GM19043 (cell line): ENCODE measurements around the gene PRM3.
A peak's percentile ranks its signal among the peaks of the same experiment; 100 is the strongest.

Source experiments
- ATAC-seq: cut with Tn5 transposase; IDR thresholded peaks from one replicate; pipeline ENCODE4 v1.9.1; 2021; ENCODE audit warnings: low read depth; ENCODE audit not compliant: unreplicated experiment

PRM3 gene

DNA sequence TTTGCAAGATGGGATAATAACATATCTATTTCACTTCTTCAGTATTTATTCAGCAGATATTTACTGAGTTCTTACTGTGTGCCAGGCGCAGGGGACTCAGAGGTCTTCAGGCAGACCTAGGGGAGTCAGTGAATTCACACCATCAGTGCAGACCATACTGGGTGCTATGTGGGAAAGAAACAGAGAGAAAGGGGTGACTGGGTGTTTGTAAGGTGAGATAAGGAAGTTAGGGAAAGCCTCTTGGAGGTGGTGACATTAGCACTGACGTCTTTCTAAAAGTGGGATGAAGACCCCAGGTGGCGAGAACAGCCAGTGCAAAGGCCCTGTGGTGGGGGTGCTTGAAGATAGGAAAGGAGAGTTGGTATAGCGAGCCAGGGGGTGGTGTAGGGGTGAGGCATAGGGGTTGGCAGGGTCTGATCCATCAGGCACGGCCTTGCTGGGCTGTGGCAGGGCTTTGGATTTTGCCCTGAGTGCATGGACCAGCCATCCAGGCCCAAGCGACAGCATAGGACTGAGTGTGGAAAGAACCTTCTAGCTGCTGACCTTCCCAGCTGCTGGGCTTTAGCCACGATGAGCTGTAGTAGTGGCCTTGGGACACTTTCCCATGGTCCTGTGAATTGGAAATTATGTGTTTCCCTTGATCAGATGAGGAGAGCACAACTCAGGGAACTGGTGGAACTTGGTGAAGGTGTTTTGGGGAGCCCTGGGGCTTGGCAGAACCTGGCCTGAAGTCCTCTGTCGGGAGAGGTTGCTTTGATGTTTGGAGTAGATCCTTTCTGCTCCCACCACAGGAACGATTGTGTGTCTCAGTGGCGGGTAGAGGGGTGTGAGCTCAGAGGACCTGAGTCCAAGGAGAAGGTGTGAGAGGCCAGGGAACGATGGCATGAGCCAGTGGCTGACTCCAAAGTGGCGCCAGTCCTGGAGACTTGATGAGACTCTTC is 13.5 kb downstream of the PRM3 start:
- ATAC-seq = no peak

DNA sequence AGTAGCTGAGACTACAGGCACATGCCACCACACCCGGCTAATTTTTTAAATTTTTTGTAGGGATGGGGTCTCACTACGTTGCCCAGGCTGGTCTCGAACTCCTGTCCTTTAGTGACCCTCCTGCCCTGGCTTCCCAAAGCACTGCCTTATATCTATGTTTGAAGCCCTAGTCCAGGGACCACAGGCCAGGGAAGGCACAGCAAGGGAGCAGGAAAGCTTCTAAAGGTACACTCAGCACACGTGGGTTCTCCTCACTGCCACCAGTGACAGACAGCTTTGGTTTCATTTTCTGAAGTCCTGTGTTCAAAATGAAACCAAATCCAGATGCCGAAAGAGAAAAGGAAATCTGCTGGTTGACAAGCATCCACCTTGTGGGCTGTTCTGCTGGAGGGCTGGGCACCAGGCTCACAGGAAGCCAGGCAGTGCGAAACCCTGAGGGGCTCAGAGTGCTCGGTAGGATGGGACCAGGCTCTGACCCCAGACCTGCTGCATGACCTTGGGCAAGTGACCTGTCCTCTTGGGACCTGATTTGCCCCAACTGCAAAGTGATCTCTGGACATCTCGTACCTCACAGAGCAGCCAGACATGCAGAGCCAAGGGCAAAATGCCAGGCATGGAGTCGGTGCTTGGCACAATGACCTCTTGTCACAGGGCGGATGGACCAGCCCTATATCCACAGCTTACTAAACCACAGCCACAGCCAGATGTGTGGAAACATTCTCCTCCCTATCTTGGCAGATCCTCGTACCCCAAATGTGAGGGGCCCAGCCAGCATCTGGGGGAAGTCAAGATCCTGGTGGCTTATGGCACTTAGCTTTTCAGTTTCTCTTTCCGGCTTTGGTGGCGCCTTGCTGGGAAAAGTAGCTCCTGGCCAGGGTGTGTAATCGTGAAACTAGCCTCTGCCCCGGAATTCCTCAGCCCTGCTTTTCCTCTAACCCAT is 14.6 kb downstream of the PRM3 start:
- no peak for ATAC-seq

DNA sequence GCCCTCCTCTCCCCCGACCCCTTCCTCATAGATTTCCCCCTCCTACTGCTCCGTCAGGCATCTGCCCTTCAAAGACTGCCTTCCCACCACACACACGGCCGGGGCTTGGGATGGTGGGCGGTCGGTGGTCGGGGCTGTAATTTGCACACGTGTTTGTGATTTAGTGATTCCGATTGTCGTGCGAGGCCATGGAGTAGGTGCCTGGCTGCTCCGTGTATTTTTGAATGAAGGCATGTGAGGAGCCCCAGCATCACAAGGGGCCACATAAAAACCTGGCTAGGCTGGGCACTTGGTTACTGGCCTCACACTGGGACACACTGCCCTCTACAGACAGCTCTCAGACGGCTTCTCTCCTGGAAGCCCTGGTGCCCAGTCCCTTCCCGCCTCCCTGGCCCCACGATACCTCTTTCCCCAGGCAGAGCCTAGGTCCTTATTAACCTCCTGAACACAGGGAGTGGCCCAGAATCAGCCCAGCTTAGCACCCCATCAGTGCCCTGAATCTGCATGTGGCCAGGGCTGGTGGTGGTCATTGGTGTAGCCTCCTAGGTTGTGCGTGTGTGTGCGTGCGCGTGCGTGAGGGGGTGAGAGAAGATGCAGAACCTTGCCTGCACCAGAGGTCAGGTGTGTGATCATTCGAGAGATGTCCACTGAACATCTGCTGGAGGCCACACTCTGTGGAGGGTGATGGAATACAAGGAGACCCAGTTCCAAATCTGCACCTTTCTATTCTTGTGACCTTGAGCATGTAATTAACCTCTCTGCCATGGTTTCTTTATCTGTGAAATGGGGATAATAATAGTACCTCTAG is 16.1 kb downstream of the PRM3 start:
- no peak for ATAC-seq

DNA sequence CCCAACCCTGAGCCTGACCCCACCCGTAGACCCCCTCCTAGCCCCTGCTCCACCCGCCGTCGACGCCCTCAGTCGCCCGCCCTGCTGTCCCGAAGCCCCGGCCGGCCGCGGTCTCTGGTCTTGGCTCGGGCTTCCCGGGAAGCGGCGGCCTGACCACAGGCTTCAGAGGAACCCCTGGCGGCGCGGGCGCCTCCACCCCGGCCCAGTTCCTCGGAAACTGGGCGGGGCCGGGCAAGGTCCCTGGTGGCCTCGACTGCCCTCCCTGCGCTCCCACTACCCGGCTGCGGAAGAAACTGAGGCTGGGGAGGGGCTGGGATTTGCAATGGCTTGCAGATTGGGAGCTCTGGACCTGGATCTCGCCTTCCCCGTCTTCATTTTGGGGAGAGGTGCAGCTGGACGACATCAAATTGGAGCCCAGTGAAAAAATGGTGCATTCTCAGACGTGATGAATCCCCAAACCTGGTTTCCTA is 16.7 kb downstream of the PRM3 start:
- ATAC-seq = no peak

DNA sequence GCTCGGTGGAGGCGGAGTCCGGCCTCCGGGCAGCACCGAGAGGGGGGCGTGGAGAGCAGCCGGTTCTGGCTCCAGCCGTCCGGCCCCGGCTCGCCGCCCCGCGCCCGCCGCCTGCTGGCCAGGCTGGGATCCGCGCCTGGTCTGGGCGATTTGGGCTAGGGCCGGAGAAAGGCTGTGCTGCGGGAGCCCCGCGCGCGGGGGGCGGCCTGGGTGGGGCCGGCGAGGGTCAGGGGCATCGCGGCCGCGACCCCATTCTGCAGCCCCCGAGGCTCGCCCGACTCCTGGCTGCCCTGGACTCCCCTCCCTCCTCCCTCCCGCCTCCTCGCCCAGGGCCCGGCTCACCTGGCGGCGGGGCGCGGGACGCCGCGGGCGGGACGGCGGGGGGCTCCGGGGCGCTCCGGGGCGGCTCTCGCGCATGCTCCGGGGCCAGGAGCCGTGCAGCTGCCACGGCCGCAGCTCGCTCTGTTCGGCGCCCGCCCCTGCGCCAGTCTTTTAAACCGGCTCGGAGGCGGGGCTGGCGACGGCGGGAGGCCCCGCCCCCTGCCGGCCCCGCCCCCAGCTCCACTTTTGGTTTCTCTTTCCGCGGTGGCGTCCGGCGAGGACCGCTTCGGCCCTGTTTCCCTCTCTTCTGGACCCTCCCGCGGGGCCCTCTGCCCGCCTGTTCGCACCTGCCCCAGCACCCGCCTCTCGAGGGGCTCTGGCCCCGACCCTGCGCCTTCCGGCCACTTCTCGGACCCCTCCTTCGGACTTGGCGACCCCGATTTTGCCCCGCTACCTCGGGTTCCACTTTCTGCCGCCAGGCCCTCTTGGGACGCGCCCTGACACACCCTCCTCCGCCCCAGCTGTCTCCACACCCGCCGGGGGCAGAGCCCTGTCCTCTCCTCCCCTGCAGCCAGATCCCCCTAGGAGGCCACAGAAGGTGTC is 17.4 kb downstream of the PRM3 start, which contains the start of gene SOCS1:
Gene SOCS1, minus strand, starts transcription at position 468 of the 924 bp plus-strand sequence. CDS start 726 bp downstream, outside the sequence.
- peak; percentile 47 for ATAC-seq

DNA sequence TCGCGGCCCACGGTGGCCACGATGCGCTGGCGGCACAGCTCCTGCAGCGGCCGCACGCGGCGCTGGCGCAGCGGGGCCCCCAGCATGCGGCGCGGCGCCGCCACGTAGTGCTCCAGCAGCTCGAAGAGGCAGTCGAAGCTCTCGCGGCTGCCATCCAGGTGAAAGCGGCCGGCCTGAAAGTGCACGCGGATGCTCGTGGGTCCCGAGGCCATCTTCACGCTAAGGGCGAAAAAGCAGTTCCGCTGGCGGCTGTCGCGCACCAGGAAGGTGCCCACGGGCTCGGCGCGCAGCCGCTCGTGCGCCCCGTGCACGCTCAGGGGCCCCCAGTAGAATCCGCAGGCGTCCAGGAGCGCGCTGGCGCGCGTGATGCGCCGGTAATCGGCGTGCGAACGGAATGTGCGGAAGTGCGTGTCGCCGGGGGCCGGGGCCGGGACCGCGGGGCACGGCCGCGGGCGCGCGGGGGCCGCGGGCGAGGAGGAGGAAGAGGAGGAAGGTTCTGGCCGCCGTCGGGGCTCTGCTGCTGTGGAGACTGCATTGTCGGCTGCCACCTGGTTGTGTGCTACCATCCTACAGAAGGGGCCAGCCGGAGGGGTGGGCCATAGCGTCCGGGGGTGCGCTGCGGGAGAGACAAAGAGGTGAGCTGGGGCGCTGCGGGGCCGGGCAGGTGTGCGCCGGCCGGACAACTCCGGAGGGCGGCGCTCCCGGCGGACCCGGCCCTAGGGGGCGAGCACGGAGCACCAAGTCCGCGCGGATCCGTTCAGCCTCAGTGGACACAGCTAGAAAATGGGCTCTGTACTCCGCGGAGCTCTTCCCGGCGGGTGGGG is 18.3 kb downstream of the PRM3 start:
- no peak for ATAC-seq

DNA sequence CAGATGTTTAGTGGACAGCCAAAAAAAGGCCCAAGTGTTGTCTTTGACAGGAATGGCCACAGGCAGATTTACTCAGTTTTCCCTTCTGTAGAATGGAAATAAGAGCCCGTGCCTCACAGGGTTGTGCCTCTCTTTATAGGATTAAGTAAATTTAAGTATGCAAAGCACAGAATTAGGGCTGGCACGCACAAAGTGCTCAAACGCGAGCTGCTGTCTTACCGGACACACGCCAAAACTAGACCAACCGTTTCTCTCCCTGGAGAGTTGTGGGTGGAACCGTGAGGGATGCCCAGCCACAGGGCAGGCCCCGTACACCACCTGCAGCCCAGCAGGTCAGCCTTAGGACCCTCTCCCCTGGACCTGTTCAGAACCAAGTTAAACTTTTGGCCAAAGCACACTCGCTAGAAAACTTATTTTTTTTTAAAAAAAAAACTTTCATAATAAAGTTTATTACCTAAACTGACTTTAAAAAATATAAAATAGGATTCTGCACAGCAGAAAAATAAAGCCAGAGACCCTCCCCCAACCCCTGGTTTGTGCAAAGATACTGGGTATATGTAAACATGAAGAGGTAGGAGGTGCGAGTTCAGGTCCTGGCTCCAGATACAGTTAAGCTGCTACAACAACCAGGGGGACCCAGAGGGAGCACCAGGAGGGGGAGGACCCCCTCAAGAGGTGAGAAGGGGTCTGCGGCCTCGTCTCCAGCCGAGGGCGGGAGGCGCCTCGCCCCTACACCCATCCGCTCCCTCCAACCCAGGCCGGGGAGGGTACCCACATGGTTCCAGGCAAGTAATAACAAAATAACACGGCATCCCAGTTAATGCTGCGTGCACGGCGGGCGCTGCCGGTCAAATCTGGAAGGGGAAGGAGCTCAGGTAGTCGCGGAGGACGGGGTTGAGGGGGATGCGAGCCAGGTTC is 19.2 kb downstream of the PRM3 start:
- ATAC-seq = no peak

DNA sequence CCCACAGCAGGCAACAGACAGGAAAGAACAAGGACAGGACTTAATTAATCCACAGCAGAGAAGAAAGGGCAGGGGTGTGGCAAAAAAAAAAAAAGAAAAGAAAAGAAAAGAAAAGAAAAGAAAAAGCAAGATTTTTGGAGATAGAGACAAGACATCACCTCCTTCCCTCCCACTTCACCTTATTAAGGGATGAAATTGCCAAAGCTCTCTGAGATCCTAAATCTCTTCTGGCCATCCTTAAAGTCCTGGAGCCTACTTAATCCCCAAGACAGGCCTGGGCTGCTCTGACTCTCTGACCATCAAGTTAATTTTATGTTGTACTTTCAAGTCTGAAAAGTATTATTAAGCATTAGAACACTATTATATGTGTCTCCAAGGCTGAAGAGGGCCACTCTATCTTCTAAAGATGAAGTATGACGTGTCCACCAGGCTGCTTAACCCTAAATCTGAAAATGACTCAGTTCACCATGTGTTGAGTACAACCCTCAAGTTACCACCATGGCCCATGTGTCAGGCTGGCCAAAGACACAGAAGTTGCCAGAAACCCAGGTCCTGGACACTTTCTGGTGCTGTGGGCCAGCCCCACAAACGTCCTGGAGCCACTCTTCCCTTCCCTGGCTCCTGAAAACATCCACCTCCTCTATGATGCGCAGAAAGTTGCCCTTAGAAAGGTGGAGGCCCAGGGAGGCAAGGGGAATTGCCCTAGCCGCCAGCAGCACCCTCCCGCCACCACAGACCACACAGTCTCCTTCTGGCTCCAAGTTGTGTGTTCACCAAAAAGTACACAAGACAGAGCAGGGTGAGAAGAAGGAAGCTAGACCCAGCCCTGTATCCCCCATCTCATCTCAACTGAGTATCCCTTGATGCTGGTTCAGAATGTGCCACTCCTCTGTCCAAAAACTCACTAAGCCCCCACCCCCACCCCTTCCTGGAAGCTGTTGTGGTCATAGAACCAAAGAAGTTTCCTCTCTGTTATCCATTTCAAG is 20.1 kb downstream of the PRM3 start:
- ATAC-seq = no peak

DNA sequence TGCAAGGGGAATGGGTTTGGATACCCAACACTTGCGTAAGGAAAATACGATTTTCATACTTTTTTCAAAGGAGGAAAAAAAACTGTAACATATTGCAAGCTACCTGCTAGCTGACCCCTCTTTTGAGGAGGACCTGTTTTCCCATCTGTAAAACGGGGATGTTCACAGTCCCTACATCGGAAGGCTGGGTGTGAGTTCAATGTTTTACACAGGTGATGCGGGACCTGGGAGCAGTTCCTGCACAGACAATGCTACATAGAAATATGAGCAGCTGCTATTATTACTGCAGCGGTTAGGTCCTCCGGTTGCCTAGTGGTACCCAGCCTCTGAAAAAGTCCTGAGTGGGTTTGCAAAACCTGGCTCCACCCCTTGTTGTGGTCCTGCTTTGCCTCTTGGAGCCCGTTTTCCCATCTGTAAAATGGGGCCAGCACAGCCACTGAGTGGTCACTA is 20.9 kb downstream of the PRM3 start:
- ATAC-seq = no peak

DNA sequence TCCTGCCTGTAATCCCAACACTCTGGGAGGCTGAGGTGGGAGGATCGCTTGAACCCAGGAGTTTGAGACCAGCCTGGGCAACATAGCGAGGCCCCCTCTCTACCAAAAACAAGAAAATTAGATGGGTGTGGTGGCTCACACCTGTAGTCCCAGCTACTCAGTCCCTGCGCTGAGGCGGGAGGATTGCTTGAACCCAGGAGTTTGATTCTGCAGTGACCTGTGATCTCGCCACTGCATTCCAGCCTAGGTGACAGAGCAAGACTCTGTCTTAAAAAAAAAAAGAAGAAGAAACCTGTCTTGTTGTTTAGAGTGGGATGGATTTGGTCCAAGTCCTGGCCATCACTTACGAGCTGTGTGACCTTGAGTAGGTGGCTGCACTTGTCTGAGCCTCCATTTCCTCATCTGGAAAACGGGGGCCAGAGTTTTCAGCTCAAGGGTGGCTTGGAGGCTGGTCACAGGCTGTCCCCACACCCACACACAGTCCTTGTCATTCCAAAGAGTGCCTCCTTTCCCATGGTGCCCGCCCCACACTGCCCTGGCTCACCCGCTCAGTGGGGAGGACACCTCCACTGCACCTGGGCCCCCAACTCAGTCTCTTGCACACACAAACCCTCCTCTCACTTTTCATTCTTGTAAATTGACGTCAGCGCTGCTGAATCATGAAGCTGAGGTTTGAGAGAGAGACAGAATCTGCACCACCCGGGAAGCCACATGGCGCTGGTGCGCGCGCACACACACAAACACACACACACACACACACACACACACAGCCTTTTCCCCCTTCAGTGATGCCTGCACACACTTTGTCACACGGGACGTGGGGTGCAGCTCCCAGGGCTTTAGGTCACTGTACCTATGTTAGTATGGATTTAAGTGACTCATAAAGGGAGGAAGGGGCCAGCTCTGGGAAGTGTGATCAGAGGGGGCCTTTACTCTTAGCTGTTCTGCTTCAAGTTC is 21.6 kb downstream of the PRM3 start:
- ATAC-seq = no peak

DNA sequence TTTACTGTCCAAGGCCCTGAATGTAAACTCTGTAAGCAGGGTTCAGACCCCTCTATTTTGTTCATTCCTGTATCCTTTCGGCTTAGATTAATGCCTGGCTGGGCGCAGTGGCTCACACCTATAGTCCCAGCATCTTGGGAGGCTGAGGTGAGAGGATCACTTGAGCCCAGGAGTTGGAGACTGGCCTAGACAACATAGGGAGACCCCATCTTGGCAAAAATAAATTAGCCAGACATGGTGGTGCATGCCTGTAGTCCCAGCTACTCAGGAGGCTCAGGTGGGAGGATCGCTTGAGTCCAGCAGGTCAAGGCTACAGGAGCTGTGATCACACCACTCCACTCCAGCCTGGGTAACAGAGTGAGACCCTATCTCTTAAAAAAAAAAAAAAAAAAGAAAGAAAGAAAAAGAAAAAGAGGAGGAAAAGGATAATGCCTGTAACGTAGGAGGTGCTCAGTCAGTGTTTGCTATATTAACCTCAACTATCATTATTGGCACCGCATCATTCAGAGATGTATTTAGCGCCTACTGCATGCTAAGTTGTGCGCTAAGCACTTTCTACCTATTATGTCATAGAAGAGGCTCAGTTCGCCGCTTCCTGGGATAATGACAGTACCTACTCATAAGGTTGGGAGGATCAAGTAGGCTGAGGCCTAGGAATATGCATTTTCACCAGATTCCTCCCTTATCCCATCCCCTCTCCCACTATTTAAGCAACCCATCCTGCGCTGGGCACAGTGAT is 22.5 kb downstream of the PRM3 start:
- no peak for ATAC-seq

DNA sequence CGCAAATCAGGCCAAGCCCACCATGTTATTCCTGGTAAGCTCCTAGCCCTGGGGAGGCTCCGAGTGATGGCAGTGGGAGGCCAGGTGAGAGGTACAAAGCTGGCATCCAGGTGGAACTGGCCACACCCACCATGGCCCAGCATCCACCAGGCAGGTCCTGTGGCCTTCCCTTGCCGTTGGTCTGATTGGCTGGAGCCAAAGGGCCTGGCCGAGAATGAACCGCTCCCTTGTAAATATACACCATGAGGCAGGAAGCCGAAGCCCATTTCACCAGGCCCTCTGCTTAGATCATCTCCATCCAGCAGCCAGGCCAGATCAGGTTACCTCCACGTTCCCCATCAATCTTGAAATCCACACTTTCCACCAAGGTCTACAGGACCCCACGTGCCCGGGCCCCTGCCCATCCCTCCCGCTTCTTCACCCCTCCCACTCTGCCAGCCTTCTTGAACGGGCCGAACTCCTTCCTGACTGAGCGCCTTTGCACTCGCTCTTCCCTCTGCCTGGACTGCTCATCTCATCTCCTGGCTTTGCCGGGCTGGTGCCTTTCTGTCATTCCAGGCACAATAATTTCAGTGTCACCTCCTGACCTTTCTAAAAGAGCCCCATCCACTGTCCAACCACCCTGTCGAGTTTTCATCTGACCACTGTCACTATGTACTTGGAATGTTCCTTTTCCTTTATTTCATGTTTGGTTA is 23.2 kb downstream of the PRM3 start:
- no peak for ATAC-seq

DNA sequence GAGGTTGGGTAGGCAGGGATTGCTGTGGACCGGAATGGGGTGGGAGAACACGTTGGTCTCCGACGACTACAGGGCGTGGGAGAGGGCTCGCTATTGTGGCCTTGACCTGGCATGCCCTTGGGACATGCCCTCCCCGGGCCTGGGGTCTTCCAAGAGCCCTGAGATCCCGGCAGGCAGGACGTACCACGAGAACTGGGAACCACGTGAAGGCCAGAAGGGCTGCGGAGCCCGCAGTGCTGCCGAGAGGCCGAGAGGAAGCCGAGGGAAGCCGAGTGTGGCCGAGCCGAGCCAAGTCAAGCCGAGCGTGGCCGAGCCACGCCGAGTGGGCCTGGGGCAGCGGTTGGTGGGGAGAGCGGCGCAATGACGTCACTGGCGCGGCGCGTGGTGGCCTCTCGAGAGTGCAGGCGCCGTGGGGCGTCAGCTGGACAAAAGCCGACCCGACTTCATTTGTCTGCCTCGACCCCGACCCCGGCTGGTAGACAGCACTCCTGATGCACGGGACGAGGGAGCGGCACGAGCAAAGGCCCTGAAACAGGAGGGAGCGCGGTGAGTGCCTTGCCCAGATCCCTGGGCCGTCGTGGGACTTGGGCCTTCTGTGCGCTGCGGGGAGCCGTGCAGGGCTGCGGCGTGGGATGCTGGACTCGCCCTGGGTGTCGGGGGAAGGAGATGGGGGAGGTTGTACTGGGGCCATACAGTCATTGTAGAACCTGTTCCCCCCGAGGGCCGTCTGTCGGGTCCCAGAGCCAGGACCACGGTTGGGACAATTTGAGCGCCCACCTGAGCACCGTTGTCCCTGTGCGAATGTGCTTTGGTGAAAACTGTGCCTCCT is 24.0 kb downstream of the PRM3 start:
- ATAC-seq = no peak
